Suppressor macrophage treated with lipopolysaccharide for 4 hours (primary cell): ENCODE data around the gene PAK5.
"Not testable (repeated sequence)": the region's sequence is repeated elsewhere in the genome, so short reads cannot be mapped to it uniquely, and the experiment has no call there.

Experiments used
- DNase-seq: peaks from one replicate; pipeline ENCODE4 v3.0.0-alpha.2; 2020

PAK5 gene

GRCh38 chr20:9672981-9673380 is 165.9 kb downstream of the PAK5 start:
- no peak for DNase-seq

GRCh38 chr20:9672027-9672426 is 166.8 kb downstream of the PAK5 start:
- DNase-seq: no peak

GRCh38 chr20:9668381-9668780 is 170.5 kb downstream of the PAK5 start:
- DNase-seq: no peak

GRCh38 chr20:9663423-9663822 is 175.5 kb downstream of the PAK5 start:
- no peak for DNase-seq

GRCh38 chr20:9660236-9660868 is 178.5 kb downstream of the PAK5 start:
- peak; percentile 3 for DNase-seq

GRCh38 chr20:9647741-9648140 is 191.1 kb downstream of the PAK5 start:
- no peak for DNase-seq

GRCh38 chr20:9646375-9646774 is 192.5 kb downstream of the PAK5 start:
- DNase-seq: no peak

- no peak for DNase-seq
Observed at GRCh38 chr20:9642882-9643281, 196.0 kb downstream of the PAK5 start.

- DNase-seq: not testable (repeated sequence)
Observed at GRCh38 chr20:9641499-9642000, 197.3 kb downstream of the PAK5 start.

- DNase-seq: no peak
Observed at GRCh38 chr20:9637889-9638288, 201.0 kb downstream of the PAK5 start.

- no peak for DNase-seq
Observed at GRCh38 chr20:9635750-9636149, 203.1 kb downstream of the PAK5 start.

- no peak for DNase-seq
Observed at GRCh38 chr20:9634327-9634726, 204.5 kb downstream of the PAK5 start.

- peak; percentile 75 for DNase-seq
Observed at GRCh38 chr20:9632991-9633390, 205.9 kb downstream of the PAK5 start.

- DNase-seq: no peak
Observed at GRCh38 chr20:9632265-9632664, 206.6 kb downstream of the PAK5 start.

- peak; percentile 39 for DNase-seq
Observed at GRCh38 chr20:9630554-9630953, 208.3 kb downstream of the PAK5 start.

- peak; percentile 74 for DNase-seq
Observed at GRCh38 chr20:9629831-9630230, 209.0 kb downstream of the PAK5 start.

GRCh38 chr20:9628589-9628988 is 210.3 kb downstream of the PAK5 start:
- no peak for DNase-seq

- DNase-seq: no peak
Observed at GRCh38 chr20:9628141-9628540, 210.7 kb downstream of the PAK5 start.

GRCh38 chr20:9627219-9627618 is 211.7 kb downstream of the PAK5 start:
- no peak for DNase-seq

GRCh38 chr20:9626357-9626756 is 212.5 kb downstream of the PAK5 start:
- no peak for DNase-seq

- peak; percentile 51 for DNase-seq
Observed at GRCh38 chr20:9617940-9618339, 220.9 kb downstream of the PAK5 start.

- peak; percentile 83 for DNase-seq
Observed at GRCh38 chr20:9616833-9617461, 221.9 kb downstream of the PAK5 start.

- DNase-seq: no peak
Observed at GRCh38 chr20:9616455-9616805, 222.4 kb downstream of the PAK5 start.

- peak; percentile 58 for DNase-seq
Observed at GRCh38 chr20:9615766-9616454, 223.0 kb downstream of the PAK5 start.
